PC-3 (cell line): ENCODE measurements around the gene CALHM1. TPM values are rescaled to one million over a fixed set of nuclear protein-coding genes. Genes with fewer than 3 reads are reported as not detected.
"Not testable (repeated sequence)": the region's sequence is repeated elsewhere in the genome, so short reads cannot be mapped to it uniquely, and the experiment has no call there.

Experiments
- ATAC-seq: fragments of 200-7000 bp; cut with Tn5 transposase; 2 replicates; pipeline ENCODE4 v1.9.1; 2020; ENCODE audit warnings: mild to moderate bottlenecking, moderate library complexity
- BruUV-seq: library from RNA; stranded (reverse); fragments of 400-500 nt; replicated peaks from 2 replicates; lab custom pipeline; 2021; lab: Mats Ljungman, UMichigan
- CTCF ChIA-PET: fragments of 300-600 bp; sonication (Branson Sonifier 250); formaldehyde crosslinking; loops from one replicate; lab custom pipeline; 2022; ENCODE audit warnings: antibody characterized with exemption; lab: Charles Lee
- POLR2A ChIA-PET: fragments of 300-600 bp; sonication (Branson Sonifier 250); formaldehyde crosslinking; loops from one replicate; lab custom pipeline; 2022; ENCODE audit warnings: antibody characterized with exemption; ENCODE audit not compliant: unreplicated experiment; lab: Charles Lee
- DNase-seq: peaks from one replicate; pipeline ENCODE4 v3.0.0-alpha.2; 2015
- H2AFZ ChIP-seq: fragments of 300-600 bp; sonication (generic); 2 replicates; pipeline ENCODE4 v1.6.0; 2016; ENCODE audit warnings: antibody characterized with exemption, low read length
- H3F3A ChIP-seq: fragments of 300-600 bp; sonication (generic); one replicate; pipeline ENCODE4 v1.6.0; 2017; ENCODE audit warnings: antibody characterized with exemption, low read length, control low read depth, mild to moderate bottlenecking; ENCODE audit not compliant: unreplicated experiment
- H3K27ac ChIP-seq: fragments of 300-600 bp; sonication (generic); 2 replicates; pipeline ENCODE4 v1.5.1; 2016; ENCODE audit warnings: mild to moderate bottlenecking, low read length
- H3K27me3 ChIP-seq: fragments of 300-600 bp; sonication (generic); 2 replicates; pipeline ENCODE4 v1.6.1; 2016; ENCODE audit warnings: low read length, mixed read lengths
- H3K36me3 ChIP-seq: fragments of 300-600 bp; sonication (generic); 2 replicates; pipeline ENCODE4 v1.6.1; 2016; ENCODE audit warnings: low read depth, mixed run types, low read length, mixed read lengths
- H3K4me1 ChIP-seq: fragments of 300-600 bp; sonication (generic); 2 replicates; pipeline ENCODE4 v1.5.1; 2016; ENCODE audit warnings: low read length; ENCODE audit not compliant: insufficient read depth
- H3K4me2 ChIP-seq: fragments of 300-600 bp; sonication (generic); 2 replicates; pipeline ENCODE4 v1.6.0; 2016; ENCODE audit warnings: low read length
- H3K4me3 ChIP-seq: fragments of 300-600 bp; sonication (generic); 2 replicates; pipeline ENCODE4 v1.5.1; 2016; ENCODE audit warnings: mild to moderate bottlenecking, low read length, mixed read lengths
- H3K79me2 ChIP-seq: fragments of 300-600 bp; sonication (generic); 2 replicates; pipeline ENCODE4 v1.6.1; 2017; ENCODE audit warnings: low read length, mixed read lengths
- H3K9ac ChIP-seq: fragments of 300-600 bp; sonication (generic); 2 replicates; pipeline ENCODE4 v1.6.0; 2016; ENCODE audit warnings: mild to moderate bottlenecking, low read length
- H3K9me2 ChIP-seq: fragments of 300-600 bp; sonication (generic); replicated peaks from 2 replicates; pipeline ENCODE4 v1.6.1; 2016; ENCODE audit warnings: mixed run types, low read length, mixed read lengths
- H3K9me3 ChIP-seq: fragments of 300-600 bp; sonication (generic); 2 replicates; pipeline ENCODE4 v1.6.1; 2016; ENCODE audit warnings: low read length, mixed read lengths
- H4K20me1 ChIP-seq: fragments of 300-600 bp; sonication (generic); 2 replicates; pipeline ENCODE4 v1.6.1; 2016; ENCODE audit warnings: low read length, mixed read lengths
- EZH2 ChIP-seq: fragments of 300-600 bp; sonication (generic); IDR thresholded peaks from one replicate; pipeline ENCODE4 v1.6.1; 2017; ENCODE audit warnings: antibody characterized with exemption, mild to moderate bottlenecking, low read length; ENCODE audit not compliant: unreplicated experiment
- EZH2phosphoT487 ChIP-seq: fragments of 300-600 bp; sonication (generic); IDR thresholded peaks from 2 replicates; pipeline ENCODE4 v1.6.1; 2018; ENCODE audit warnings: mild to moderate bottlenecking, antibody characterized with exemption, low read length, borderline replicate concordance
- intact Hi-C: fragments of 100-400 bp; cut with micrococcal nuclease; formaldehyde crosslinking; loops from 2 replicates; pipeline ENCODE4 v1.9.0; 2023
- total RNA-seq: library from RNA; depleted of rRNA; stranded (reverse); fragments of >200 nt; gene quantifications from 2 replicates; pipeline ENCODE4 v1.2.3, GENCODE V29; 2014
- TF ChIP-seq, protein P1 (sequence below): fragments of 300-600 bp; sonication (generic); conservative IDR thresholded peaks from 2 replicates; pipeline ENCODE4 v1.5.1; 2017; ENCODE audit warnings: antibody characterized with exemption, low read depth, mild to moderate bottlenecking, low read length

The CALHM1 gene
- total RNA-seq, 1 experiment from 2014 or later: not detected

- Histone ChIP-seq H3K9me2 (no peaks in the 10 kb centered on the region), H3K4me3 (no peak overlapping the region)
- POLR2A ChIA-PET: no interaction called here
Measured at GRCh38 chr10:103417601-103418000, 41.1 kb downstream of the CALHM1 start.

DNA sequence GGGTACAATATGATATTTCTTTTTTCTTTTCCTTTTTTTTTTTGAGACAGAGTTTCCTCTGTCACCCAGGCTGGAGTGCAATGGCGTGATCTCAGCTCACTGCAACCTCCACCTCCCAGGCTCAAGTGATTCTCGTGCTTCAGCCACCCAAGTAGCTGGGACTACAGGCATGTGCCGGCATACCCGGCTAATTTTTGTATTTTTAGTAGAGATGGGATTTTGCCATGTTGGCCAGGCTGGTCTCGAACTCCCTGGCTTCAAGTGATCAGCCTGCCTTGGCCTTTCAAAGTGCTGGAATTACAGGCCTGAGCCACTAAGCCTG lies 41.6 kb downstream of the CALHM1 start:
- H3K4me3 ChIP-seq, POLR2A ChIA-PET, H2AFZ ChIP-seq, BruUV-seq, intact Hi-C loops, H3F3A ChIP-seq, H4K20me1 ChIP-seq, H3K9me2 ChIP-seq, ATAC-seq, H3K9ac ChIP-seq, CTCF ChIA-PET, H3K9me3 ChIP-seq, H3K4me1 ChIP-seq, H3K27me3 ChIP-seq, H3K4me2 ChIP-seq, H3K27ac ChIP-seq, H3K79me2 ChIP-seq, DNase-seq: not testable (repeated sequence)
- peaks cover 68% of the 10 kb centered on the region for H3K36me3 ChIP-seq

More at GRCh38 chr10:103417601-103418000, 41.1 kb downstream of the CALHM1 start:
- intact Hi-C loops: no loop called here
- Histone ChIP-seq H4K20me1 (no peaks in the 10 kb centered on the region), H3K79me2 (no peaks in the 10 kb centered on the region), H3K27me3 (no peaks in the 10 kb centered on the region), H3K27ac (no peak overlapping the region), H3K9ac (no peak overlapping the region), H3K9me3 (no peaks in the 10 kb centered on the region), H3K4me2 (no peak overlapping the region), H2AFZ (no peak overlapping the region), H3K4me1 (no peaks in the 10 kb centered on the region), H3F3A (no peaks in the 10 kb centered on the region), H3K36me3 (peaks cover 70% of the 10 kb centered on the region)
- CTCF ChIA-PET: no interaction called here
- no peak for ATAC-seq
- TF ChIP-seq EZH2phosphoT487: no peak
- TF ChIP-seq EZH2: no peak
- TF ChIP-seq, protein P1, sequence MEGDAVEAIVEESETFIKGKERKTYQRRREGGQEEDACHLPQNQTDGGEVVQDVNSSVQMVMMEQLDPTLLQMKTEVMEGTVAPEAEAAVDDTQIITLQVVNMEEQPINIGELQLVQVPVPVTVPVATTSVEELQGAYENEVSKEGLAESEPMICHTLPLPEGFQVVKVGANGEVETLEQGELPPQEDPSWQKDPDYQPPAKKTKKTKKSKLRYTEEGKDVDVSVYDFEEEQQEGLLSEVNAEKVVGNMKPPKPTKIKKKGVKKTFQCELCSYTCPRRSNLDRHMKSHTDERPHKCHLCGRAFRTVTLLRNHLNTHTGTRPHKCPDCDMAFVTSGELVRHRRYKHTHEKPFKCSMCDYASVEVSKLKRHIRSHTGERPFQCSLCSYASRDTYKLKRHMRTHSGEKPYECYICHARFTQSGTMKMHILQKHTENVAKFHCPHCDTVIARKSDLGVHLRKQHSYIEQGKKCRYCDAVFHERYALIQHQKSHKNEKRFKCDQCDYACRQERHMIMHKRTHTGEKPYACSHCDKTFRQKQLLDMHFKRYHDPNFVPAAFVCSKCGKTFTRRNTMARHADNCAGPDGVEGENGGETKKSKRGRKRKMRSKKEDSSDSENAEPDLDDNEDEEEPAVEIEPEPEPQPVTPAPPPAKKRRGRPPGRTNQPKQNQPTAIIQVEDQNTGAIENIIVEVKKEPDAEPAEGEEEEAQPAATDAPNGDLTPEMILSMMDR: no peak
- no peak for DNase-seq
- no TSS peak for BruUV-seq

GRCh38 chr10:103416436-103417147 lies 42.1 kb downstream of the CALHM1 start:
- intact Hi-C loops: loop anchor here (1.0 kb wide), 1 partner anchor 69 kb away; no protein-coding TSS in a partner anchor
- Histone ChIP-seq H3K79me2 (no peaks in the 10 kb centered on the region), H3K4me1 (no peaks in the 10 kb centered on the region), H3K9me2 (no peaks in the 10 kb centered on the region), H3K27me3 (no peaks in the 10 kb centered on the region), H3K27ac (no peak overlapping the region), H3K9me3 (no peaks in the 10 kb centered on the region), H3F3A (no peaks in the 10 kb centered on the region), H3K9ac (no peak overlapping the region), H3K36me3 (peaks cover 68% of the 10 kb centered on the region), H4K20me1 (no peaks in the 10 kb centered on the region), H3K4me2 (no peak overlapping the region), H2AFZ (no peak overlapping the region), H3K4me3 (no peak overlapping the region)
- ChIA-PET CTCF (interaction anchor here (0.6 kb wide), 1 partner anchor 49 kb away, joined by 3 read pairs; no protein-coding TSS in a partner anchor), POLR2A (no interaction called here)
- no peak for TF ChIP-seq EZH2phosphoT487
- TF ChIP-seq, protein P1: peak; percentile 66
- peak; percentile 29; the same call in 1 of the 2 replicates for ATAC-seq
- no TSS peak for BruUV-seq
- peak; percentile 68 for DNase-seq
